HepG2 (cell line): ENCODE measurements around the gene ETV1.

Source experiments
- ADNP ChIP-seq: sonication (generic); formaldehyde crosslinking; IDR thresholded peaks from 2 replicates; pipeline ENCODE4 v1.4.0; 2020; ENCODE audit warnings: missing genetic modification reagents
- CHD2 ChIP-seq: IDR thresholded peaks from 2 replicates; pipeline ENCODE4 v1.6.1; 2011; ENCODE audit warnings: low read depth, low read length, improper control_type of control experiment
- JUND ChIP-seq: sonication (generic); formaldehyde crosslinking; IDR thresholded peaks from 2 replicates; pipeline ENCODE4 v1.8.0; 2022; ENCODE audit warnings: mild to moderate bottlenecking, missing genetic modification reagents
- MYNN ChIP-seq: sonication (generic); formaldehyde crosslinking; IDR thresholded peaks from 2 replicates; pipeline ENCODE4 v1.4.0; 2020; ENCODE audit warnings: mild to moderate bottlenecking, low read depth, missing genetic modification reagents
- NCOR1 ChIP-seq: fragments of 200-600 bp; sonication (generic); IDR thresholded peaks from 2 replicates; pipeline ENCODE4 v1.7.0; 2017; ENCODE audit warnings: antibody characterized with exemption, low read length, borderline replicate concordance
- TCF12 ChIP-seq, 2 experiments: fragments of 450-650 bp in 1 of 2; sonication (generic) in 1 of 2; formaldehyde crosslinking in 1 of 2; IDR thresholded peaks; 2 replicates each; pipeline versions ENCODE4 v1.6.1 to v1.8.0; 2017 to 2022; ENCODE audit warnings: antibody characterized with exemption in 1 of 2, mild to moderate bottlenecking in 1 of 2, missing genetic modification reagents in 1 of 2, moderate library complexity in 1 of 2
- TGIF2 ChIP-seq: IDR thresholded peaks from 2 replicates; pipeline ENCODE4 v1.6.1; 2016; ENCODE audit warnings: control low read depth, missing compliant biosample characterization
- ZKSCAN8 ChIP-seq: IDR thresholded peaks from 2 replicates; pipeline ENCODE4 v1.6.1; 2016; ENCODE audit warnings: borderline replicate concordance, missing genetic modification reagents, missing compliant biosample characterization
- ZNF24 ChIP-seq: fragments of 450-650 bp; IDR thresholded peaks from 2 replicates; pipeline ENCODE4 v1.6.1; 2017; ENCODE audit warnings: antibody characterized with exemption, mild to moderate bottlenecking
- TF ChIP-seq, protein P1 (sequence below): sonication (generic); formaldehyde crosslinking; IDR thresholded peaks from 2 replicates; pipeline ENCODE4 v1.5.0; 2020; ENCODE audit warnings: missing genetic modification reagents
- TF ChIP-seq, protein P2 (sequence below): sonication (generic); formaldehyde crosslinking; IDR thresholded peaks from 2 replicates; pipeline ENCODE4 v1.4.0; 2020; ENCODE audit warnings: mild to moderate bottlenecking, missing genetic modification reagents
- TF ChIP-seq, protein P3 (sequence below): sonication (generic); formaldehyde crosslinking; IDR thresholded peaks from 2 replicates; pipeline ENCODE4 v1.5.0; 2020; ENCODE audit warnings: mild to moderate bottlenecking, missing genetic modification reagents, moderate library complexity
- TF ChIP-seq, protein P4 (sequence below): sonication (generic); formaldehyde crosslinking; IDR thresholded peaks from 2 replicates; pipeline ENCODE4 v1.4.0; 2020; ENCODE audit warnings: missing genetic modification reagents

DNA sequence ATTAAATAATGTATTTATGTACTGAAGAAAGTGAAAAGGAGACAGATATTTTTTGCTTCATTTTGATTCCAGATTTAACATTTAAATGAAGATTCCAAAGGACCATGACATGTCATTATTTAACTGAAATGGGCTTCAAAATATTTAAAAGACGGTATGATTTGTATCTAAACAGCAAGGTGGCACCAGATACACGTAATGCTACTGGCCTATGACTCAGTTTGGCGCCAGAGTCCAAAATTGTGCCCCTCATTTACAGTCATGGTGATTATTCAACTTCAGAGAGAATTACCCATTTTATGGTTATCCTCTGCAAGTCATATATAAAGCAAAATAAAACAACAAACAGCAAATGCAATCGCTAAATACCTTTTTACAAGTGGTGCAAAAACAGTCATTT lies 94.5 kb downstream of the ETV1 start:
- TF ChIP-seq TCF12 (IDR thresholded peaks at IDR 0.05) (no peak), TCF12 (CRISPR knock-in tag; IDR thresholded peaks at IDR 0.05) (no peak), JUND (CRISPR knock-in tag) (no peak), NCOR1 (no peak), ZNF24 (no peak), TGIF2 (CRISPR knock-in tag) (no peak), ZKSCAN8 (CRISPR knock-in tag) (no peak), CHD2 (no peak), MYNN (no peak), ADNP (CRISPR knock-in tag) (no peak)
- TF ChIP-seq, protein P1, sequence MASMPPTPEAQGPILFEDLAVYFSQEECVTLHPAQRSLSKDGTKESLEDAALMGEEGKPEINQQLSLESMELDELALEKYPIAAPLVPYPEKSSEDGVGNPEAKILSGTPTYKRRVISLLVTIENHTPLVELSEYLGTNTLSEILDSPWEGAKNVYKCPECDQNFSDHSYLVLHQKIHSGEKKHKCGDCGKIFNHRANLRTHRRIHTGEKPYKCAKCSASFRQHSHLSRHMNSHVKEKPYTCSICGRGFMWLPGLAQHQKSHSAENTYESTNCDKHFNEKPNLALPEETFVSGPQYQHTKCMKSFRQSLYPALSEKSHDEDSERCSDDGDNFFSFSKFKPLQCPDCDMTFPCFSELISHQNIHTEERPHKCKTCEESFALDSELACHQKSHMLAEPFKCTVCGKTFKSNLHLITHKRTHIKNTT (CRISPR knock-in tag): no peak
- TF ChIP-seq, protein P2, sequence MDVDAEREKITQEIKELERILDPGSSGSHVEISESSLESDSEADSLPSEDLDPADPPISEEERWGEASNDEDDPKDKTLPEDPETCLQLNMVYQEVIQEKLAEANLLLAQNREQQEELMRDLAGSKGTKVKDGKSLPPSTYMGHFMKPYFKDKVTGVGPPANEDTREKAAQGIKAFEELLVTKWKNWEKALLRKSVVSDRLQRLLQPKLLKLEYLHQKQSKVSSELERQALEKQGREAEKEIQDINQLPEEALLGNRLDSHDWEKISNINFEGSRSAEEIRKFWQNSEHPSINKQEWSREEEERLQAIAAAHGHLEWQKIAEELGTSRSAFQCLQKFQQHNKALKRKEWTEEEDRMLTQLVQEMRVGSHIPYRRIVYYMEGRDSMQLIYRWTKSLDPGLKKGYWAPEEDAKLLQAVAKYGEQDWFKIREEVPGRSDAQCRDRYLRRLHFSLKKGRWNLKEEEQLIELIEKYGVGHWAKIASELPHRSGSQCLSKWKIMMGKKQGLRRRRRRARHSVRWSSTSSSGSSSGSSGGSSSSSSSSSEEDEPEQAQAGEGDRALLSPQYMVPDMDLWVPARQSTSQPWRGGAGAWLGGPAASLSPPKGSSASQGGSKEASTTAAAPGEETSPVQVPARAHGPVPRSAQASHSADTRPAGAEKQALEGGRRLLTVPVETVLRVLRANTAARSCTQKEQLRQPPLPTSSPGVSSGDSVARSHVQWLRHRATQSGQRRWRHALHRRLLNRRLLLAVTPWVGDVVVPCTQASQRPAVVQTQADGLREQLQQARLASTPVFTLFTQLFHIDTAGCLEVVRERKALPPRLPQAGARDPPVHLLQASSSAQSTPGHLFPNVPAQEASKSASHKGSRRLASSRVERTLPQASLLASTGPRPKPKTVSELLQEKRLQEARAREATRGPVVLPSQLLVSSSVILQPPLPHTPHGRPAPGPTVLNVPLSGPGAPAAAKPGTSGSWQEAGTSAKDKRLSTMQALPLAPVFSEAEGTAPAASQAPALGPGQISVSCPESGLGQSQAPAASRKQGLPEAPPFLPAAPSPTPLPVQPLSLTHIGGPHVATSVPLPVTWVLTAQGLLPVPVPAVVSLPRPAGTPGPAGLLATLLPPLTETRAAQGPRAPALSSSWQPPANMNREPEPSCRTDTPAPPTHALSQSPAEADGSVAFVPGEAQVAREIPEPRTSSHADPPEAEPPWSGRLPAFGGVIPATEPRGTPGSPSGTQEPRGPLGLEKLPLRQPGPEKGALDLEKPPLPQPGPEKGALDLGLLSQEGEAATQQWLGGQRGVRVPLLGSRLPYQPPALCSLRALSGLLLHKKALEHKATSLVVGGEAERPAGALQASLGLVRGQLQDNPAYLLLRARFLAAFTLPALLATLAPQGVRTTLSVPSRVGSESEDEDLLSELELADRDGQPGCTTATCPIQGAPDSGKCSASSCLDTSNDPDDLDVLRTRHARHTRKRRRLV (CRISPR knock-in tag): no peak
- TF ChIP-seq, protein P3, sequence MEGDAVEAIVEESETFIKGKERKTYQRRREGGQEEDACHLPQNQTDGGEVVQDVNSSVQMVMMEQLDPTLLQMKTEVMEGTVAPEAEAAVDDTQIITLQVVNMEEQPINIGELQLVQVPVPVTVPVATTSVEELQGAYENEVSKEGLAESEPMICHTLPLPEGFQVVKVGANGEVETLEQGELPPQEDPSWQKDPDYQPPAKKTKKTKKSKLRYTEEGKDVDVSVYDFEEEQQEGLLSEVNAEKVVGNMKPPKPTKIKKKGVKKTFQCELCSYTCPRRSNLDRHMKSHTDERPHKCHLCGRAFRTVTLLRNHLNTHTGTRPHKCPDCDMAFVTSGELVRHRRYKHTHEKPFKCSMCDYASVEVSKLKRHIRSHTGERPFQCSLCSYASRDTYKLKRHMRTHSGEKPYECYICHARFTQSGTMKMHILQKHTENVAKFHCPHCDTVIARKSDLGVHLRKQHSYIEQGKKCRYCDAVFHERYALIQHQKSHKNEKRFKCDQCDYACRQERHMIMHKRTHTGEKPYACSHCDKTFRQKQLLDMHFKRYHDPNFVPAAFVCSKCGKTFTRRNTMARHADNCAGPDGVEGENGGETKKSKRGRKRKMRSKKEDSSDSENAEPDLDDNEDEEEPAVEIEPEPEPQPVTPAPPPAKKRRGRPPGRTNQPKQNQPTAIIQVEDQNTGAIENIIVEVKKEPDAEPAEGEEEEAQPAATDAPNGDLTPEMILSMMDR: no peak
- TF ChIP-seq, protein P4, sequence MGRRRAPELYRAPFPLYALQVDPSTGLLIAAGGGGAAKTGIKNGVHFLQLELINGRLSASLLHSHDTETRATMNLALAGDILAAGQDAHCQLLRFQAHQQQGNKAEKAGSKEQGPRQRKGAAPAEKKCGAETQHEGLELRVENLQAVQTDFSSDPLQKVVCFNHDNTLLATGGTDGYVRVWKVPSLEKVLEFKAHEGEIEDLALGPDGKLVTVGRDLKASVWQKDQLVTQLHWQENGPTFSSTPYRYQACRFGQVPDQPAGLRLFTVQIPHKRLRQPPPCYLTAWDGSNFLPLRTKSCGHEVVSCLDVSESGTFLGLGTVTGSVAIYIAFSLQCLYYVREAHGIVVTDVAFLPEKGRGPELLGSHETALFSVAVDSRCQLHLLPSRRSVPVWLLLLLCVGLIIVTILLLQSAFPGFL (CRISPR knock-in tag): no peak
